K562 (cell line): ENCODE results near the gene MLC1.

Experiments
- ATF7 ChIP-seq: fragments of 450-650 bp; IDR thresholded peaks from 2 replicates; pipeline ENCODE4 v1.7.1; 2014; ENCODE audit warnings: mild to moderate bottlenecking, moderate library complexity
- GABPB1 ChIP-seq: sonication (generic); formaldehyde crosslinking; IDR thresholded peaks from 2 replicates; pipeline ENCODE4 v1.8.0; 2022; ENCODE audit warnings: mild to moderate bottlenecking, missing genetic modification reagents
- MBD2 ChIP-seq: sonication (generic); IDR thresholded peaks from 2 replicates; pipeline ENCODE4 v1.6.1; 2016; ENCODE audit warnings: low read depth, borderline replicate concordance
- NR1H2 ChIP-seq: sonication (generic); formaldehyde crosslinking; IDR thresholded peaks from 2 replicates; pipeline ENCODE4 v1.4.0; 2020; ENCODE audit warnings: mild to moderate bottlenecking, missing genetic modification reagents
- NR3C1 ChIP-seq: sonication (generic); formaldehyde crosslinking; IDR thresholded peaks from 2 replicates; pipeline ENCODE4 v1.8.1; 2022; ENCODE audit warnings: missing genetic modification reagents
- TF ChIP-seq, protein P1 (sequence below), 2 experiments: fragments of 450-650 bp; conservative IDR thresholded peaks; 2 replicates each; pipeline ENCODE4 v1.6.1; 2017; ENCODE audit warnings: mild to moderate bottlenecking in 2 of 2, moderate library complexity in 2 of 2

DNA sequence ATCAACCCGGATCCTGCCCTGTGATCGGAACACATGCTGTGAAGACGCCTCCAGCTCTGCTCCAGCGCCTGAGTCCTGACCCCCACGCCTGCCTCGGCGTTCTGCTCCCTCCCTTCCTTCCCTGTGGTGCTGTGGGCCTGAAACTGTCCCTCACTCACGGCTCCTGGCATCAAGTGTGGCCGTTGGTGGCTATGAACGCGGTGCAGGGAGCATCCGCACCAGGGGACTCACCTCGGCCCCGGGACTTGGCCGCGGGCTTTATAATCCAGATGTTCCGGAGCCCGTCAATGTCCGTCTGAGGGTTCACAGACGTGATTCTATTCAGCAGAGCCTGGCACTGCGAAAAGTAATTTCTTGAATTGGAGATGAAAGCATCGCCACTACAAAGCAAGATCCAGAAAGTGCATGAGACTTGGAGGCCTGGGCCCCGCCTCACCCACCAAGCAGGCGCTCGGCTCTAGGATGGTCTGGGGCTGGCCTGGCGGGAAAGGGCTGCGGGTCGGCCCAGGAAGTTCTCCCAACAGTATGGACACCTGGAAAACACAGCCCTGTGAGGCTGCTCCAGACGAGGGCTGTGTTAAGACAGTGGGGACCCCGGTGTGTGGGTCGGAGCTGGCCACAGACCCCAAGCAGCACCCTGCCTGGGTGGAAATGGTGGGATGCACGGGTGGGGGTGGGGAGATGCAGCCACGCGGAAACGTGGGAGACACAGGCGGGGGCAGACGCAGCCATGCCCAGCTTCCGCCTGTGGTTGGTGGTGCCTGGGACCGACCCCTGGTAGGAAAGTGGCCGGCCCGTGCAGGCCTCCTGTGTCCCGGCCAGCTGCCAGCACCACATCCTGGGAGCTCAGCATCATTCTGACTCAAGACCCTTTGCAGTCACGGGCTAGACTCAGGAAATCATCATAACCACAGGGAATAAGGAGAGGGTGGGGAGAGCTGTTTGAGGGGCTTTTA is 50.8 kb downstream of the MLC1 start:
- TF ChIP-seq GABPB1 (CRISPR knock-in tag): no peak
- TF ChIP-seq ATF7: no peak
- TF ChIP-seq MBD2: no peak
- TF ChIP-seq NR3C1 (CRISPR knock-in tag): no peak
- TF ChIP-seq, protein P1, sequence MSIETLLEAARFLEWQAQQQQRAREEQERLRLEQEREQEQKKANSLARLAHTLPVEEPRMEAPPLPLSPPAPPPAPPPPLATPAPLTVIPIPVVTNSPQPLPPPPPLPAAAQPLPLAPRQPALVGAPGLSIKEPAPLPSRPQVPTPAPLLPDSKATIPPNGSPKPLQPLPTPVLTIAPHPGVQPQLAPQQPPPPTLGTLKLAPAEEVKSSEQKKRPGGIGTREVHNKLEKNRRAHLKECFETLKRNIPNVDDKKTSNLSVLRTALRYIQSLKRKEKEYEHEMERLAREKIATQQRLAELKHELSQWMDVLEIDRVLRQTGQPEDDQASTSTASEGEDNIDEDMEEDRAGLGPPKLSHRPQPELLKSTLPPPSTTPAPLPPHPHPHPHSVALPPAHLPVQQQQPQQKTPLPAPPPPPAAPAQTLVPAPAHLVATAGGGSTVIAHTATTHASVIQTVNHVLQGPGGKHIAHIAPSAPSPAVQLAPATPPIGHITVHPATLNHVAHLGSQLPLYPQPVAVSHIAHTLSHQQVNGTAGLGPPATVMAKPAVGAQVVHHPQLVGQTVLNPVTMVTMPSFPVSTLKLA (conservative IDR thresholded peaks at IDR 0.05): no peak
- TF ChIP-seq NR1H2 (CRISPR knock-in tag): no peak
